Umbilical cord (tissue), 2 donors: ENCODE measurements around the gene CRHR2. TPM values are rescaled to one million over a fixed set of nuclear protein-coding genes. Genes with fewer than 3 reads are reported as not detected.
A peak's percentile ranks its signal among the peaks of the same experiment; 100 is the strongest.
"Not testable (repeated sequence)": the region's sequence is repeated elsewhere in the genome, so short reads cannot be mapped to it uniquely, and the experiment has no call there.

Experiments
- DNase-seq: peaks from one replicate; pipeline ENCODE4 v3.0.0-alpha.2; 2015; ENCODE audit warnings: low spot score
- total RNA-seq: library from RNA; depleted of rRNA; stranded (reverse); fragments of >200 nt; gene quantifications from one replicate; pipeline ENCODE4 v1.2.3, GENCODE V29; 2014; ENCODE audit warnings: low replicate concordance; ENCODE audit not compliant: insufficient read depth

Gene CRHR2
- 0.72 TPM for total RNA-seq

GRCh38 chr7:30682212-30683083 lies at the start of gene CRHR2:
Gene CRHR2 (minus strand): TSS chr7:30682456. CDS start chr7:30682280, 176 bp downstream.
- no peak for DNase-seq

GRCh38 chr7:30731581-30731980 lies 49.3 kb upstream of the CRHR2 start:
- DNase-seq = no peak

- no peak for DNase-seq
Measured at GRCh38 chr7:30730996-30731395, 48.7 kb upstream of the CRHR2 start.

- DNase-seq = no peak
Measured at GRCh38 chr7:30730097-30730496, 47.8 kb upstream of the CRHR2 start.

- no peak for DNase-seq
Measured at GRCh38 chr7:30729642-30730041, 47.4 kb upstream of the CRHR2 start.

GRCh38 chr7:30728591-30729100 lies 46.4 kb upstream of the CRHR2 start:
- no peak for DNase-seq

- peak; percentile 71 for DNase-seq
Measured at GRCh38 chr7:30727061-30727945, 45.0 kb upstream of the CRHR2 start.

GRCh38 chr7:30726296-30727006 lies 44.2 kb upstream of the CRHR2 start:
- no peak for DNase-seq

- DNase-seq = no peak
Measured at GRCh38 chr7:30723776-30724175, 41.5 kb upstream of the CRHR2 start.

- no peak for DNase-seq
Measured at GRCh38 chr7:30722671-30723070, 40.4 kb upstream of the CRHR2 start.

- DNase-seq = no peak
Measured at GRCh38 chr7:30722187-30722586, 39.9 kb upstream of the CRHR2 start.

- no peak for DNase-seq
Measured at GRCh38 chr7:30721211-30721610, 39.0 kb upstream of the CRHR2 start.

GRCh38 chr7:30719434-30719833 lies 37.2 kb upstream of the CRHR2 start:
- not testable (repeated sequence) for DNase-seq

- DNase-seq = no peak
Measured at GRCh38 chr7:30717181-30717580, 34.9 kb upstream of the CRHR2 start.

GRCh38 chr7:30714129-30714528 lies 31.9 kb upstream of the CRHR2 start:
- no peak for DNase-seq

GRCh38 chr7:30713392-30713791 lies 31.1 kb upstream of the CRHR2 start:
- DNase-seq = no peak

GRCh38 chr7:30710669-30711068 lies 28.4 kb upstream of the CRHR2 start:
- no peak for DNase-seq

GRCh38 chr7:30709549-30709948 lies 27.3 kb upstream of the CRHR2 start:
- no peak for DNase-seq

- DNase-seq = no peak
Measured at GRCh38 chr7:30708983-30709382, 26.7 kb upstream of the CRHR2 start.

- no peak for DNase-seq
Measured at GRCh38 chr7:30708412-30708811, 26.2 kb upstream of the CRHR2 start.
